ENCODE results near the gene ADARB2.

Gene ADARB2

DNA sequence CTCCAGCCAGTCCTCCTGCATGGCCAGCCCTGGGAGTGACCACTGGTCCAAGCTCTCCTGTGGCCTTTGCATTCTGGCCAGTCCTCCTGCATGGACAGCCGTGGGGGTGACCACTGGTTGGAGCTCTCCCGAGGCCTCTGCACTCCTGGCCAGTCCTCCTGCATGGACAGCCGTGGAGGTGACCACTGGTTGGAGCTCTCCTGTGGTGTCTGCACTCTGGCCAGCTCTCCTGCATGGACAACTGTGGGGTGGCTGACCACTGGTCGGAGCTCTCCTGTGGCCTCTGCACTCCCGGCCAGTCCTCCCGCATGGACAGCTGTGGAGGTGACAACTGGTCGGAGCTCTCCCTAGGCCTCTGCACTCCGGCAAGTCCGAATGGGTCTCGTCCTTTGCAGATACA, 28.7 kb upstream of the ADARB2 start:
- TF ChIP-seq ZFX (IDR thresholded peaks at IDR 0.05; ENCODE audit: borderline replicate concordance), result no peak
- TF ChIP-seq, protein P1, sequence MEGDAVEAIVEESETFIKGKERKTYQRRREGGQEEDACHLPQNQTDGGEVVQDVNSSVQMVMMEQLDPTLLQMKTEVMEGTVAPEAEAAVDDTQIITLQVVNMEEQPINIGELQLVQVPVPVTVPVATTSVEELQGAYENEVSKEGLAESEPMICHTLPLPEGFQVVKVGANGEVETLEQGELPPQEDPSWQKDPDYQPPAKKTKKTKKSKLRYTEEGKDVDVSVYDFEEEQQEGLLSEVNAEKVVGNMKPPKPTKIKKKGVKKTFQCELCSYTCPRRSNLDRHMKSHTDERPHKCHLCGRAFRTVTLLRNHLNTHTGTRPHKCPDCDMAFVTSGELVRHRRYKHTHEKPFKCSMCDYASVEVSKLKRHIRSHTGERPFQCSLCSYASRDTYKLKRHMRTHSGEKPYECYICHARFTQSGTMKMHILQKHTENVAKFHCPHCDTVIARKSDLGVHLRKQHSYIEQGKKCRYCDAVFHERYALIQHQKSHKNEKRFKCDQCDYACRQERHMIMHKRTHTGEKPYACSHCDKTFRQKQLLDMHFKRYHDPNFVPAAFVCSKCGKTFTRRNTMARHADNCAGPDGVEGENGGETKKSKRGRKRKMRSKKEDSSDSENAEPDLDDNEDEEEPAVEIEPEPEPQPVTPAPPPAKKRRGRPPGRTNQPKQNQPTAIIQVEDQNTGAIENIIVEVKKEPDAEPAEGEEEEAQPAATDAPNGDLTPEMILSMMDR (IDR thresholded peaks at IDR 0.05), result no peak
- H3K27ac ChIP-seq, result no peak overlapping the region

DNA sequence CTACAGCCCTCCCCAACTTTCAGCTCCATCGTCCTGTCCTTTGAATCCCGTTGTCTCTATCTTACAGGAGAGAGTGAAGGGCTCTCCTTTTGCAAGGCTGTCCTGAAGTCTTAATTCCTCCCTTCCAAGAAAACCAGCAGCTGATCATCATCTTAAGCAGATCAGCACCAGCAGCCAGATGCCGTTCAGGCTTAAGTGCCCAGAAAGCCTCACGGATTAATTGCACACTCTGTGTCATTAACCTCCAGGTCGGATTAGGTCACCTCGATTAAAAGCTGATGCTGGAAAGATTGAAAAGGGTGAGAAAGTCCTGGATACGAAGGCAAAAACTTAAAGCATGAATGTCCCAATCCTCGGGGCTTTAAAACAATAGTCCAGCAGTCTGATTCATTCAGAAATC, 24.8 kb upstream of the ADARB2 start:
- no peak overlapping the region for H3K27ac ChIP-seq
- TF ChIP-seq ZFX (IDR thresholded peaks at IDR 0.05; ENCODE audit: borderline replicate concordance), result no peak
- TF ChIP-seq, protein P1 (IDR thresholded peaks at IDR 0.05), result no peak

DNA sequence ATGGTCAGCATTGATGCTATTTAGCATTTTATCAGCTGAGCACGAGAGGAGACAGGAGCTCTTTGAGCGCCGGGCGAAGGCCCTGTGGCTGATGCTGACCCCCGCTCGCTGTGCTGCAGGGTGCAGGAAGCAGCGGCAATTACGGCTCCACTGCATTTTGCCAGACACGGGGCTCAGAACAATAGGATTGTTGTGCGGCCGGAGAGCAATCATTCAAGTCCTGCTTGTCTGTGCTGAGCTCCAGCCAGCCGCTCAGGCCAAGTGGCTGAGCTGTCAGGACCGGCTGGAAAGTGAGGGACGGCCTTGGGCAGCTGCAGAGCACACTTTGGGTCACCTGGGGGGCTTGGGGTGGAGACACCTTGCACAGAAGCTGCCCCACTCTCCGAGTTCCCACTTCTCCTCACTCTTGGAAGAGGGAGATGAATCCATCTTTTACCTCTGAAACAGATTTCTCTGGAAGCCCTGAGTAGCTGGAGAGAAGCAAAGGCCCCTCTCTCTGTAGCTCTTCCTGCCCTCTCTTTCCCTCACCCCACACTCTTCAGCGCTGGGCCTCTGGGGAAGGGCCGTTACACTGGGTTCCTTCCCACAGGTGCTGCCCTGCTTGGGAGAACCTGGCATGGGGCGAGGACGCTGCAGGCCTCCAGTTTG, 17.3 kb upstream of the ADARB2 start:
- no peak overlapping the region for H3K27ac ChIP-seq
- TF ChIP-seq ZFX (IDR thresholded peaks at IDR 0.05; ENCODE audit: borderline replicate concordance), result no peak
- TF ChIP-seq, protein P1 (IDR thresholded peaks at IDR 0.05), result no peak

DNA sequence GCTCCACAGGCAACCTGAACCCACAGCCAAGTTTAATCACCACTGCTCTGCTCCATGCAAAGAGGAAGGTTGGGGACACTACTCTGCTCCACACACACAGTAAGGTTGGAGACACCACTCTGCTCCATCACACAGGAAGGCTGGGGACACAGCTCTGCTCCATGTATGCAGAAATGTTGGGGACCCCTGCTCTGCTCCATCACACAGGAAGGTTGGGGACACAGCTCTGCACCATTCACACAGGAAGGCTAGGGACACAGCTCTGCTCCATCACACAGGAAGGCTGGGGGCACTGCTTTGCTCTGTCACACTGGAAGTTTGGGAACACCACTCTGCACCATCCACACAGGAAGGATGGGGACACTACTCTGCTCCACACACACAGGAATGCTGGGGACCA, 14.8 kb upstream of the ADARB2 start:
- TF ChIP-seq, protein P1 (IDR thresholded peaks at IDR 0.05), result no peak
- TF ChIP-seq ZFX (IDR thresholded peaks at IDR 0.05; ENCODE audit: borderline replicate concordance), result no peak
- H3K27ac ChIP-seq, result no peak overlapping the region

DNA sequence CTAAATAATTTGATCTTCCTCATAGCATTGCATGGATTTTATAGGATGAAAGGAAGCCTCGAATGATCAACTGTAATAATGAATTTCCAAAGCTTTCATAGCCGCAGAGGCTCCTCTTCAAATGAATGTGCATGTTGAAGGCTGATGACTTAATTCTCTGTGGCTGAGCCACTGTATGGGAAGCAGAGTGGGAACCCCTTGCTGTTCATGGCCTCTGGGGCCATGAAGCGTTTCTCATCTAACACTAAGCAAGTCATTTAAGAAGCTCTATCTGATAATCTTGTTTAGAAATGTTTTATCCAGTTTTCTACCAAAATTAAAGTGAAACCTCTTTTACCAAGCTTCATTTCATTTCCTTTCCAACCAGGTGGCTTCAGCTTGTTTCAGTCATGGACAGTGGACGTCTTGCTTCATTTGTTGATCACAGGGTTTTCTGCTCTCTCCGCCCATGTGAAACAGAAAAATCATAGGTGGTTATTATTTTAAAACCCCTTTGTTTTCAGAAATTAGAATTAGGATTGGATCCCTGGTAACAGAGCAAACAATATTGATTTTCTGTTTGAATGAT, 10.3 kb upstream of the ADARB2 start:
- H3K27ac ChIP-seq, result no peak overlapping the region
- no peak for TF ChIP-seq ZFX (IDR thresholded peaks at IDR 0.05; ENCODE audit: borderline replicate concordance)
- TF ChIP-seq, protein P1 (IDR thresholded peaks at IDR 0.05), result no peak

DNA sequence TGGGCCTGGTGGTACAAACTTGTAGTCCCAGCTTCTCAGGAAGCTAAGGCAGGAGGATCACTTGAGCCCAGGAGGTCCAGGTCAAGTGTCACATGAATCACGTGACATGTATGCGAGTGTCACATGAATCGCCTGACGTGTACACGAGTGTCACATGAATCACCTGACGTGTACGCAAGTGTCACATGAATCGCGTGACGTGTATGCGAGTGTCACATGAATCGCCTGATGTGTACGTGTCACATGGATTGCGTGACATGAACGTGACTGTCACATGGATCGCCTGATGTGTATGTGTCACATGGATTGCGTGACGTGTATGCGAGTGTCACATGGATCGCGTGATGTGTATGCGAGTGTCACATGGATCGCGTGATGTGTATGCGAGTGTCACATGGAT, 9.5 kb upstream of the ADARB2 start:
- no peak overlapping the region for H3K27ac ChIP-seq

More for the DNA sequence above, 9.5 kb upstream of the ADARB2 start:
- TF ChIP-seq, protein P1 (IDR thresholded peaks at IDR 0.05), result no peak
- TF ChIP-seq ZFX (IDR thresholded peaks at IDR 0.05; ENCODE audit: borderline replicate concordance), result no peak
